Activated naive CD8-positive, alpha-beta T cell treated with anti-CD3 and anti-CD28 coated beads for 36 hours (primary cell): ENCODE measurements around the gene PTPRD. TPM values are rescaled to one million over a fixed set of nuclear protein-coding genes. Genes with fewer than 3 reads are reported as not detected.

Experiments used
- DNase-seq: peaks from one replicate; pipeline ENCODE4 v3.0.0; 2021
- H3K27ac Mint-ChIP-seq: one replicate; pipeline ENCODE4 v1.8.0; 2022; ENCODE audit warnings: mild to moderate bottlenecking, moderate library complexity, mixed read lengths
- H3K27me3 Mint-ChIP-seq: one replicate; pipeline ENCODE4 v1.8.0; 2022; ENCODE audit warnings: mild to moderate bottlenecking, mixed read lengths
- H3K36me3 Mint-ChIP-seq: one replicate; pipeline ENCODE4 v1.8.0; 2021; ENCODE audit warnings: mild to moderate bottlenecking, mixed read lengths
- H3K4me1 Mint-ChIP-seq: one replicate; pipeline ENCODE4 v1.8.0; 2021; ENCODE audit warnings: mixed read lengths
- H3K4me3 Mint-ChIP-seq: one replicate; pipeline ENCODE4 v1.8.0; 2022; ENCODE audit warnings: mild to moderate bottlenecking, moderate library complexity, mixed read lengths
- H3K9me3 Mint-ChIP-seq: one replicate; pipeline ENCODE4 v1.8.0; 2022; ENCODE audit warnings: mixed read lengths
- total RNA-seq, 2 experiments: library from RNA; stranded (reverse); gene quantifications; one replicate each; pipeline ENCODE4 v1.2.3, GENCODE V29; 2021

The PTPRD gene
- total RNA-seq, 2 experiments from 2014 or later, result 0.16 to 0.18 TPM

DNA sequence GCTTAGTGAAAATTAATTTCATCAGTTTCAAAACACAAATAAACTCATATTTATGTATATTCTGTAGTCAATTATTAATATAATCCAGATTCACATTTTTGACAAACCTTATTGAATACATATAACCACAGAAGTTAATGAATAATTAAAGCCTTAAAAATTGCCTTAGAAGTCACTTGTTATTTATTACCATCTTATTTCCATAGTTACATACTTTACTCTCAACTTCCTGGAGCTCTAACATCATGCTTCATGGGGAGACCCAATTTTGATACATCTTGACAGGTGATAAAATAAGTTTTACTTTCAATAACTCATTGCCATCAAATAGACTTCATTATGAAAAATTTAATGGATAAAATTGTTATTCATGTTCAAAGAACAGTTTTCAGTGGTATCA, 1038.7 kb downstream of the PTPRD start:
- Mint-ChIP-seq H3K4me3 (no peak overlapping the region), H3K27ac (no peak overlapping the region), H3K9me3 (no peaks in the 10 kb centered on the region), H3K27me3 (no peaks in the 10 kb centered on the region), H3K4me1 (no peaks in the 10 kb centered on the region), H3K36me3 (no peaks in the 10 kb centered on the region)
- no peak for DNase-seq

DNA sequence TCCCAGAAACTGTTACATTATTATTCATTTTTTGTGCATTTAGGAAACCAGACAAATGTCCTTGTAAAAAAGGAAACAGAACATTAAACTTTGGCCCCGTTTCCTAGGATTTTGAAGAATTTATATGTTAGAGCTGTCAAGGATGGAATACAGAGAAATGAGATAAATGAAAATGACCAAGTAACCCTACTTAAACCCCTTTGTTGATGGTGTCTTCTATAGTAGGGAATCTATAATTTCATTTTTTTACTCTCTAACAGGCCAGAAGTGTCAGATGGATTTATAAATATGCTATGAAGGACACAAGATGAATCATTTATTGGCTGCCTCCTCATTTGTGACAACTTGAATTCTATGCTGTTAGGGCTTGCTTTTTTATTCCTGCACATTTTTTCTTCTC, 1047.1 kb downstream of the PTPRD start:
- no peaks in the 10 kb centered on the region for H3K27me3 Mint-ChIP-seq
- DNase-seq, result no peak
- H3K9me3 Mint-ChIP-seq, result no peaks in the 10 kb centered on the region
- no peaks in the 10 kb centered on the region for H3K4me1 Mint-ChIP-seq
- H3K4me3 Mint-ChIP-seq, result no peak overlapping the region
- no peak overlapping the region for H3K27ac Mint-ChIP-seq
- no peaks in the 10 kb centered on the region for H3K36me3 Mint-ChIP-seq

DNA sequence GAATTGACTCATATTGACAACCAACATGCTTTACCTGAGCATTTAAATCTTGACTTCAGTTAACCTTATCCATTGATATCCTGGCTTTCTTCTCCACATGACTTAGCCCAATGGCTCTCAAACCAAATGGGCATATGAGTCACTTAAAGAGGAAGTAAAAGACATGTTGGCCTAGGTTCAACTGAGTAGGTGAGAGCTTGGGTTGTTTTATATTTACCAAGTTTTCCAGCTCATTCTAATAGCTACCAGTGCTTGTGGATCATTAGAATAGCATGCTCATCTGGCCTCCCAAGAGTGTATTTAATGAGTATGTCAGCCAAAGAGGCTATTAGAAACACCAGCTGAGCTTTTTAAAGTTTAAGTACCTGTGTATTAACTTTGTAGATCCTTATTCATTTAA, 1049.0 kb downstream of the PTPRD start:
- Mint-ChIP-seq H3K36me3 (no peaks in the 10 kb centered on the region), H3K9me3 (no peaks in the 10 kb centered on the region), H3K4me3 (no peak overlapping the region), H3K27ac (no peak overlapping the region), H3K27me3 (no peaks in the 10 kb centered on the region), H3K4me1 (no peaks in the 10 kb centered on the region)
- no peak for DNase-seq

DNA sequence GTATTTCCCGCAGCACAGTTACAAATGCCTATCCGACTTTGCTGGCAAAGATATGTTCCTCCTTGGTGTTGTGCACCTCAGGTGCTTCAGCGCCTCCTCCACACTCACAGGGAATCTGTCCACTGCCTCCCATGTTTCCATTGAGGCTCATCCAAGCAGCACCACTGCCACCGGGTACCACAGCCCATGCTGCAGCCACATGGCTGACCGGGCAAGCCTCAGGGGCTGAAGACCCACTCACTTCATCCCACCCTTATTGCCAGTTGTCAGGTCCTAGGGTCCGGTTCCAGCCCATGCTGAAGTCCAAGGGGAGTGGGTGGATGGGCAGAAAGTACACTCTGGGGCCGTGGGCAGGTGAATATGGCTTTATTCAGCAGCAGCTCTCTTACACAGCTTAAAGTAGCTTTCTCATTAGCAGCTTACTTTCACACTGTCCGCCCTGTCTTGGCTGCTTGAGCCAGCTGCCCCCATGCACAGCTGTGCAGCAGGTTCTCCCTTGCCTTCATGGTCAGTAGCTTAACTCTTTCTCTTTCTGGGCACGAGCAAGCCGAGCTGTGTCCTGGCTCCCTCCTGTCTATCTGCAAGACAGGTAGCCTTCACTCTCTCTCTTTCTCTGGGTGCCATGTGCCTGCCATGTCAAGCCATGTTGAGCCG, 1052.3 kb downstream of the PTPRD start:
- Mint-ChIP-seq H3K36me3 (no peaks in the 10 kb centered on the region), H3K4me1 (no peaks in the 10 kb centered on the region), H3K9me3 (no peaks in the 10 kb centered on the region), H3K27ac (no peak overlapping the region), H3K4me3 (no peak overlapping the region), H3K27me3 (no peaks in the 10 kb centered on the region)
- DNase-seq, result no peak

DNA sequence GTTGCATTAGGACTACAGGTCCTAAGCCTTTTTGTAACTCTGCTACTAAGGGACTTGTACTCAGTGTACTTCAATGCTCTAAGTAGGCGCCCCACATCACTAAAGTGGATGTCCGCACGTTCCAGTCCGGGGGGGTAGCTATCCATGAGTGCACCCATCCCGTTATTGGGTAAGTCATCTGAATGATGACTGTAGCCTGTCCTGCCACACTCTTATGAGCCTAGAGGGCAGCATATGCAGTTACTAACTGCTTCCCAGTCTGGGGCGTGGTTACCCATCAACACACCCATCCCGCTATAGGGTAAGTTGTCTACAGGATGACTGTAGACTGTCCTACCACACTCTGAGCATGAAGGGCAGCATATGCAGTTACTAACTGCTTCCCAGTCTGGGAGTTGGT, 1053.9 kb downstream of the PTPRD start:
- Mint-ChIP-seq H3K27me3 (no peaks in the 10 kb centered on the region), H3K27ac (no peak overlapping the region), H3K4me1 (no peaks in the 10 kb centered on the region), H3K9me3 (no peaks in the 10 kb centered on the region), H3K36me3 (no peaks in the 10 kb centered on the region), H3K4me3 (no peak overlapping the region)
- no peak for DNase-seq

DNA sequence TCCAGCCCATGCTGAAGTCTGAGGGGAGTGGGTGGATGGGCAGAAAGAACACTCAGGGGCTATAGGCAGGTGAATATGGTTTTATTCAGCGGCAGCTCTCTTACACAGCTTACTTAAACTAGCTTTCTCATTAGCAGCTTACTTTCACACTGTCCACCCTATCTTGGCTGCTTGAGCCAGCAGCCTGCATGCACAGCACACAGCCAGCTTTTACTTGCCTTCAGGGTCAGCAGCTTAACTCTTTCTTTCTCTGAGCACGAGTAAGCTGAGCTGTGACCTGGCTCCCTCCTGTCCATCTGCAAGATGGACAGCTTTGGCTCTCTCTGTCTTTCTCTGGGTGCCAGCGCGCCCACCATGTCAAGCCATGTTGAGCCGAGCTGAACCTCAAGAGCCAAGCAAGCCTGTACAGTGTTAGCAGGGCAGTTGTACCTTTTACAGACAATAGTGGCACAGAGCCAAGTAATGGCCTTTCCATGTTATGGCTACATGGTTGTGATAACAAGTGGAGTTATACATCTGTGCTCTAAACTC, 1054.9 kb downstream of the PTPRD start:
- DNase-seq, result no peak
- Mint-ChIP-seq H3K9me3 (no peaks in the 10 kb centered on the region), H3K27me3 (no peaks in the 10 kb centered on the region), H3K4me3 (no peak overlapping the region), H3K27ac (no peak overlapping the region), H3K4me1 (no peaks in the 10 kb centered on the region), H3K36me3 (no peaks in the 10 kb centered on the region)

DNA sequence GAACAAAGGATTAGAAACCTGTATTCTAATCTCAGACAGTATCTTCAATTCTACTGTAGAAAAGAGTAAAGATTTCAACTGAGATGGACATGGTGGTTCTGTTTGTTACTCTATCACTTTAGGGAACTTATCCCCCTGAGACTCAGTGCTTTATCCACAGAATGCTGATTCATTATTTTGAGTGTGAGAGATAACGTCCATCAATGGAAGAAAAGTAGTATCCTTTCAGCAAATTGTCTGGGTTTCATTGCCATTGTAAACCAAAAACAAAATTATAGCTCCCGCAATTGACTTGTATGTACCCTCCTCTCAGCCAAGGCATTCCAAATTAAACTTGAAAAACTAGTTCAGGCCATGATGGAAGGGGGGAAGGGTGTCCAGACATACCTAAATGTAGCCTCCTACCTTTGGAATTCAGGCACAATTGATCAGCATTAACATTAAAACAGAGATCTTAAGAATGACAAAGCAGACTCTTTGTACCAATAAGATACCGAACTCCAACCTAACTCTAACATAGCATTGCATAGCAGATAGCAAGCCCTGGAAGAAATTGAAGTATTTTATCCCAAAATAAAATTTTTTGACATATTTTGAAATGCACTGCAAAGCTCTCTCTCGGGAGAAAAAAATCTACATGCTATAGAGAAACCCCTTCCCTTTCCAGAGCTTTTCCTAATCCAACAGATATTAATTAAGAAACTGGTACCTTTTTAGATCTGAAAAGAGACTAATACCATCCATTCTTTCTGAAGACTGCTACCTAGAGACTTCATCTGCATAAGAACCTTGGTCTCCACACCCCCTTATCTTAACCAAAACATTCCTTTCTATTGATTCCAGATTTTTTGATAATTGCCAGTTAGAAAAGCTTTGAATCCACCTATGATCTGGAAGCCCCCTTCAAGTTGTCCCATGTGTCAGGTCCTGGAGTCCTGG, 1055.7 kb downstream of the PTPRD start:
- no peak for DNase-seq
- no peaks in the 10 kb centered on the region for H3K9me3 Mint-ChIP-seq
- no peaks in the 10 kb centered on the region for H3K4me1 Mint-ChIP-seq
- H3K27me3 Mint-ChIP-seq, result no peaks in the 10 kb centered on the region
- no peak overlapping the region for H3K4me3 Mint-ChIP-seq
- H3K27ac Mint-ChIP-seq, result no peak overlapping the region
- H3K36me3 Mint-ChIP-seq, result no peaks in the 10 kb centered on the region

DNA sequence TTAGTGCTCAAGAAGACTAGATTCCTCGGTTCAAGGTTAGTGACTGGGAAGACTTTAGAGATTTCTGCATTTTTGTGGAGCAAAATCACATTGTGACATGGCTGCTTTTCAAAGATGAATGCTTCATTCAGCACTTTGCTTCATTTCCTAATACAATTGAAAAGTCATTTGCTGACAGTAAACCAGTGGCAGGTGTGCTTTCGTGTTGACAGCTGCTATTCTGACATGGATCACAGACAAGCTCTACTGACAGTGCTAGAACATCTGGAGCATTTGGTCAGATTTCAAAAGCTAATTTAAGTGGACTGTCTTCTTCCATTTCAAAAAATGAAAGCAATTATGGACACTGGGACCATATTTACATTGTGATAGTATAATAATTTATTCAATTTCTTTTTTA, 1060.1 kb downstream of the PTPRD start:
- no peak for DNase-seq
- Mint-ChIP-seq H3K27ac (no peak overlapping the region), H3K36me3 (no peaks in the 10 kb centered on the region), H3K4me3 (no peak overlapping the region), H3K27me3 (no peaks in the 10 kb centered on the region), H3K4me1 (no peaks in the 10 kb centered on the region), H3K9me3 (no peaks in the 10 kb centered on the region)

DNA sequence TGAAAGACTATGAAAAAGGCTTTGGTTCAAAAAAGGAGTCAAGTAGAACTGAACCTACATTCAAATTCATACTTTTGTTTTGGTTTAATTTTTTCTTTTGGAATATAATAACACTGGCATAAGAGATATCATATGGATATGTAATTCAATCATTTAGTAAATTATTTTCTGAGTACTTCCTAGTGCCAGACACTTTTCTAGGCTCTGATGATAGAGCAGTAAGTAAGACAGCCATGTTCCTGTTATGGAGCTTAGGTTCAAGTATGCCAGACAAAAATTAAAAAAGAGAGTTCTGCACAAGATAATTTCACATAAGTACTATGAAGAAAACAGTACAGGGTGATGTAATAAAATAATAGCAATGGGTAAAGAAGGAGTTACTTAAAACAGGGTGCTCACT, 1074.0 kb downstream of the PTPRD start:
- no peaks in the 10 kb centered on the region for H3K27me3 Mint-ChIP-seq

DNA sequence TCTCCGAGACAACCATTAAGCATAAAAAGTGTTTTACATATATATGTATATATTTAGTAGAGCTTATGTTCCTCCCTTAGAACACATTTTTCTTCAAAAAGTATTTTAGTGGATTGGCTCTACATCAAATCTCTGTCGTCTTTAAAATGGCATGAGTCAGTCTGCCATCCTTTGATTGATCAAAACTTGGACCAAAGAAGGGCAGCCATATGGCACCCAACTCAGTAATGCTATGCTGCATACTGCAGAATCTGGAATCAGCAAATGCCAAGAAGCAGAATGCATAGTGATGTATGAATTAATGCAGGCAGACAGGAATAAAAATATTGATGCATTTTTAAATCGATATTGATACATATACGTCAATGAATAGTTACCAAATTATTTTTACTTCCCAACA, 1074.4 kb downstream of the PTPRD start:
- H3K9me3 Mint-ChIP-seq, result peaks cover 1% of the 10 kb centered on the region
- no peaks in the 10 kb centered on the region for H3K27me3 Mint-ChIP-seq
- H3K27ac Mint-ChIP-seq, result no peak overlapping the region
- no peaks in the 10 kb centered on the region for H3K36me3 Mint-ChIP-seq
- H3K4me1 Mint-ChIP-seq, result no peaks in the 10 kb centered on the region
- H3K4me3 Mint-ChIP-seq, result no peak overlapping the region
- DNase-seq, result no peak

More for the DNA sequence above, 1074.0 kb downstream of the PTPRD start:
- DNase-seq, result no peak
- Mint-ChIP-seq H3K9me3 (peaks cover 1% of the 10 kb centered on the region), H3K36me3 (no peaks in the 10 kb centered on the region), H3K4me1 (no peaks in the 10 kb centered on the region), H3K27ac (no peak overlapping the region), H3K4me3 (no peak overlapping the region)

DNA sequence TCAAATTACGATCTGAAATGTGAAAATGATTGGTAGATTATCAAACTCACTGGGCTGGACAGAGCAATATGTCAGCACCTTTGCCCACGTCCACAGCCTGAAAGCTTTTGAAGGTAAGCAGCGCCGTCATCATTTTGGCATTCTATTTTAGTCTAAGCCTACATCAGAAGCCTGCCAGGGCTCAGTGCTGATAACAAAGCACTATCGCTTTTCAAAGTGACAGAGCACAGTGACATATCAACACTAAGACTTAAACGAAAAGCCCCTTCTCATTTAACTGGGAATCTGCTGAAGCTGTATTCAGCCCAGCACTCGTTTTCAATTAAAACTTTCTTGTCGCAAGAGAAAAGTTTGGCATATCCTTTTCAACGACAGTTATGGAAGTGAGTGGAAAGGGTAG, 1076.3 kb downstream of the PTPRD start:
- no peak overlapping the region for H3K4me3 Mint-ChIP-seq
- no peaks in the 10 kb centered on the region for H3K27me3 Mint-ChIP-seq
- no peak for DNase-seq
- H3K9me3 Mint-ChIP-seq, result peaks cover 1% of the 10 kb centered on the region
- no peak overlapping the region for H3K27ac Mint-ChIP-seq
- no peaks in the 10 kb centered on the region for H3K4me1 Mint-ChIP-seq
- no peaks in the 10 kb centered on the region for H3K36me3 Mint-ChIP-seq

DNA sequence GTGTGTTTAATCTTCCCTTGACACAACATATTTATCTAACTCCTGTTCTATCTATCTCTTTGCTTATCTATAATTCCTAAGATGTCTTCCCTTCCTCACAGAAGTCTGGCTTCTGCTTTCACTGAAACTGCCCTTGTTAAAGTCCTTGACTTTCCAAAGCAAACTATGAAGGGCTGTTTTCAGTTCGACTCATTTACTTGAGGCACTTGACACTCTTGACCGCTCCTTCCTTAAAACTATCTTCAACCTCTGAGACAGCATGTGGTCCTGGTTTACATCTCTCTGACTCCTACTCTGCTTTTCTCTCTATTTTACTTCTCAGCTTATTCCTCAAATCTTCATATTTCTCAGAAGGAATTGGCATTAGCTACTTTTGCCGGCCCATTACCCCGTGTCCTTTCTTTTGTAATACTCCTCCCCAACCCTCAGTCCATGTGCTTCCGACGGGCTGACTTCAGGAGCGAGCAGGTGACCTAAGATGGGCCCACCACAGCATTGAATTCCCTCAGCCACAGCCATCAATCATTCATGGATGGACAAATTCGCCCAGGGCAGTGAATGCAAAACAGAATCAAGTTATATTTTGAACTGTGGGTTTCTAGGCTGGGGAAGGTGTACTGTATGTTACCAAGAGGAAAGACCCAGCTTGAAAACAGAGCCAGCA, 1089.2 kb downstream of the PTPRD start:
- Mint-ChIP-seq H3K27ac (no peak overlapping the region), H3K36me3 (no peaks in the 10 kb centered on the region), H3K4me3 (no peak overlapping the region), H3K9me3 (peaks cover 3% of the 10 kb centered on the region), H3K4me1 (no peaks in the 10 kb centered on the region), H3K27me3 (no peaks in the 10 kb centered on the region)
- no peak for DNase-seq

DNA sequence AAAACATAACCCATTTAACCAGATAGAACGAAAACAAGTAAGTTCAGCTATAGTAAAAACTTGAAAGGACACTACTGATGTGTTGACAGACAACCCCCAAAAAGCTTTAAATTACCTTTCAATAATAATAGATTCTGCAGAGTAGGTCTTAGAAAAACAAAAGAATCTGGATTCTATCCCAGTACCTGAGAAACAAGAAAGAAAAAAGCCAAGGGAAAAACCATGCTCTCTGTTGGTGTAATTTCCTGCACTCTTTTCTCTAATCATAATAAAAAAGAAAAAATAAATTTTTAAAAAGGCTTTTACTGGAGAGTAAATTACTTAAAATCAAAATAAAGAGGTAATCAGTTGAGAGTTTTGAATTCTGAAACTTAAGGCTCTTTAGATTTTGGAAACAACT, 1090.4 kb downstream of the PTPRD start:
- Mint-ChIP-seq H3K4me3 (no peak overlapping the region), H3K4me1 (no peaks in the 10 kb centered on the region), H3K27ac (no peak overlapping the region), H3K36me3 (no peaks in the 10 kb centered on the region), H3K27me3 (no peaks in the 10 kb centered on the region), H3K9me3 (no peaks in the 10 kb centered on the region)
- no peak for DNase-seq

DNA sequence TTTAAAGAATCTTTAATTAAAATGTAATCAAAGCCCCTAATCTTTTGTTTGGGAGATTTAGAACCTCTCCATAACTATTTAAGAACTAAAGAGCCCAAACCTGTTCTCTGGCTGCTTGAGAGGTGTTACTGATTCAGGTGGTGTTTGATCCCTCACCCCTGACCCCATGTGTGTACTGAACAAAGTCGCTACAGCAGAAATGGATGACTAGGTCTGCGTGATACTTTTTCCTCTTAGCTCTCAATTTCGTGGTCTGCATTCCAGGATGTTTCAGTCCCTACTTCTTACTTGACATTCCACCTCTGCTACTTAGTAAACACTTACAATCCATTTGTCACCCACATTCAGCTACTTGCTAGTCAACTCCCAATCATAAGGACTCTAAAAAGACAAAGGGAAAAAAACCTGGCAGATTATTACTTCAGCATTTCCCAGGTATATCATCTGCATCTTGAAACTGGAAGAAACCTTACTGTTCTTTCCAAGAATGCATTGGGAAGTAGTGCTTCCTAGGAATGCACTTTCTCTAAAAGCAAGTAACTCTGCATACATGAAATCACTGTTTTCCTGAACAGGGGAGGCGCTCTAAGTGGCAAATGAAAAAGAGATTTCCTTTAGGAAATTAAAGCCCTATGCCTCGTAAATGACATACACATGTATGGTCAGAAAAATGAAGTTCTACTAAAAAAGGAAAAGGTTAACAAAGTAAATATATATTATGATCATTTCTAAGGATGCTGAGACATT, 1091.6 kb downstream of the PTPRD start:
- H3K9me3 Mint-ChIP-seq, result no peaks in the 10 kb centered on the region
- no peak overlapping the region for H3K4me3 Mint-ChIP-seq
- H3K27ac Mint-ChIP-seq, result no peak overlapping the region
- no peaks in the 10 kb centered on the region for H3K27me3 Mint-ChIP-seq
- DNase-seq, result no peak
- no peaks in the 10 kb centered on the region for H3K36me3 Mint-ChIP-seq
- no peaks in the 10 kb centered on the region for H3K4me1 Mint-ChIP-seq

DNA sequence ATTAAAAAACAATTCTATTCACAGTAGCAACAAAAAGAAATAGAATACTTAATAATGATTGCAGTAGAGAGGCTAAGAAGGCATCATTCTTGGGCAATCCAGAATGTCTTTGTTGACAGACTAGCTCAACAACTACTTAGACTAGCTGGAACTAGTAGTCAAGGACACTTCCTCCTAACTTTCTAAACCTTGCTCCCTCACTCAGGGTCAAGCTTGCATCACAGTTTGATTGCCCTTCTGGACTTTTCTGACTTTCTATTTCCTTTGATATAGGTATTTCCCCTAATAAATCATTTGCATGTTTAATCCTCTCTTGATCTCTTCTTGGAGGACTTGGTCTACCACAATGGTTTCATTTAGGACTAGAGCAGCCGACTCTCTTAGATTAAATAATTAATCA, 1107.9 kb downstream of the PTPRD start:
- H3K36me3 Mint-ChIP-seq, result no peaks in the 10 kb centered on the region

More for the DNA sequence above, 1107.9 kb downstream of the PTPRD start:
- Mint-ChIP-seq H3K27me3 (no peaks in the 10 kb centered on the region), H3K27ac (no peak overlapping the region), H3K9me3 (peaks cover 2% of the 10 kb centered on the region), H3K4me1 (no peaks in the 10 kb centered on the region), H3K4me3 (no peak overlapping the region)
- DNase-seq, result no peak
